Heart left ventricle (tissue), 16 donors: ENCODE measurements around the gene RPS6KB2. TPM values are rescaled to one million over a fixed set of nuclear protein-coding genes. Genes with fewer than 3 reads are reported as not detected.

ENCODE experiments used
- ATAC-seq, 4 donors: fragments of 200-7000 bp; cut with Tn5 transposase; one replicate each; pipeline ENCODE4 v1.9.1; 2020 to 2022; ENCODE audit warnings: moderate library complexity in 4 of 4, mild to moderate bottlenecking in 3 of 4, moderate number of reproducible peaks in 1 of 4
- DNase-seq, 5 donors: peaks; one replicate each; pipeline ENCODE4 v3.0.0-alpha.2; 2020
- H3K27ac ChIP-seq, 12 donors: fragments of 200-600 bp; sonication (generic) in 4 of 12; one replicate each; pipeline versions ENCODE4 v1.5.0 to v1.8.0; 2016 to 2022; ENCODE audit warnings: mild to moderate bottlenecking in 2 of 12
- H3K27me3 ChIP-seq, 9 donors: fragments of 200-600 bp; sonication (generic) in 2 of 9; one replicate each; pipeline versions ENCODE4 v1.5.1 to v1.8.0; 2016 to 2022; ENCODE audit warnings: mild to moderate bottlenecking in 3 of 9
- H3K36me3 ChIP-seq, 9 donors: fragments of 200-600 bp; sonication (generic) in 2 of 9; one replicate each; pipeline versions ENCODE4 v1.5.0 to v1.8.0; 2018 to 2022; ENCODE audit warnings: mild to moderate bottlenecking in 2 of 9
- H3K4me1 ChIP-seq, 12 donors: fragments of 200-600 bp; sonication (generic) in 4 of 12; one replicate each; pipeline versions ENCODE4 v1.5.0 to v1.8.0; 2016 to 2022; ENCODE audit warnings: mild to moderate bottlenecking in 3 of 12
- H3K4me3 ChIP-seq, 12 donors: fragments of 200-600 bp; sonication (generic) in 4 of 12; one replicate each; pipeline versions ENCODE4 v1.5.0 to v1.8.0; 2017 to 2022; ENCODE audit warnings: mild to moderate bottlenecking in 9 of 12, moderate library complexity in 4 of 12
- H3K9me3 ChIP-seq, 12 donors: fragments of 200-600 bp; sonication (generic) in 4 of 12; one replicate each; pipeline versions ENCODE4 v1.5.0 to v1.8.0; 2016 to 2022; ENCODE audit warnings: mild to moderate bottlenecking in 1 of 12
- CTCF ChIP-seq, 12 donors: fragments of 200-600 bp; sonication (generic) in 4 of 12; IDR thresholded peaks; one replicate each; pipeline versions ENCODE4 v1.5.0 to v1.8.0; 2018 to 2022; ENCODE audit warnings: antibody characterized with exemption in 12 of 12, mild to moderate bottlenecking in 5 of 12
- POLR2A ChIP-seq, 2 donors: fragments of 450-650 bp; IDR thresholded peaks; one replicate each; pipeline ENCODE4 v1.6.1; 2017; ENCODE audit warnings: antibody characterized with exemption in 2 of 2, mild to moderate bottlenecking in 2 of 2, moderate library complexity in 2 of 2
- WGBS, 4 donors: extraction: QIAGEN DNeasy Blood & Tissue Kit in 2 of 4; methylation state at CpG; one replicate each; pipeline versions ENCODE4 v1.1.5 to v1.1.7; 2013 to 2018; 5-methylcytosine and 5-hydroxymethylcytosine counted together
- intact Hi-C, 10 donors: fragments of 100-400 bp; cut with DNase I; formaldehyde crosslinking; loops; one replicate each; pipeline versions ENCODE4 v1.11.1 to v1.14.2; 2022
- polyA plus RNA-seq, 2 donors: library from polyadenylated mRNA; stranded (reverse); fragments of 200-250 nt; gene quantifications; one replicate each; pipeline ENCODE4 v1.2.3, GENCODE V29; 2013
- total RNA-seq, 9 donors: library from RNA; depleted of rRNA in 2 of 9; stranded (reverse); fragments of >200 nt in 2 of 9; fragmentation: NEBNext Ultra II Directional in 3 of 9; extraction: Animal tissue kit (Norgen Biotek cat#: 25700) in 3 of 9; gene quantifications; one replicate each; pipeline versions ENCODE4 v1.1.0 to v1.2.4, GENCODE V29; 2016 to 2023
- donor health status: ischemic (EF 13 %, LVEDD 7.1; RV severe dilation, severe dysfunction).
- donor health status: healthy with polysubstance abuse.
- donor health status: DM: no; HTN: yes; CAD: no.
- donor health status: DM: no; HTN: no; CAD: no.
- donor health status: ischemic (EF 25% LVEDD 6.9; RV normal size, moderate dysfunction).
- donor health status: ischemic (EF 25% LVEDD 5.7; RV mildly dilated, moderate dysfunction).
- donor health status: healthy.
- donor health status: DM: yes; HTN: yes; CAD: no.
- donor health status: ischemic (EF 35%, LVEDD 5.7; RV mildly dilated, moderate dysfunction).
- donor health status: nonischemic (EF 11% LVEDD 7.7; RV severe dilation, severe dysfunction).
- donor health status: DM: yes; HTN: yes; CAD: no.
- donor health status: PGD.
- donor health status: ischemic (EF 29% LVEDD 5.4; RV normal size, mild dysfunction).
- donor health status: nonischemic (EF 23%, LVEDD 6.1; RV moderate dilation, normal function).

The RPS6KB2 gene
- total and polyA plus RNA-seq, 11 donors = 19.3 to 36.0 (median 26.0) TPM

- intact Hi-C loops = loop anchor here in 2 of 10 donors (2.0 to 5.0 kb wide), 2 partner anchors 22 to 90 kb away; partner anchors contain the start of genes PITPNM1 (in 1 of the 2) and RAD9A (in 1 of the 2)
- Histone ChIP-seq H3K4me1 (peaks cover 5 to 44% (median 25%) of the 10 kb centered on the region in 12 donors), H3K36me3 (peaks cover 0 to 10% (median 7%) of the 10 kb centered on the region in 9 donors), H3K4me3 (peak overlapping the region; percentile 41 to 72 (median 60)), H3K27me3 (peaks cover 0 to 3% (median 0%) of the 10 kb centered on the region in 9 donors), H3K9me3 (no peaks in the 10 kb centered on the region), H3K27ac (peak overlapping the region; percentile 21 to 91 (median 85))
- TF ChIP-seq POLR2A (IDR thresholded peaks at IDR 0.05) (no peak), CTCF (IDR thresholded peaks at IDR 0.05) (no peak)
- ATAC-seq (peak in 2 of 4 donors; percentile 13 to 23), DNase-seq (peak in 1 of 5 donors; percentile 62)
- WGBS, 4 donors = 51 to 55% (median 54%) methylated on average over 19 of the region's 19 CpGs
Measured at GRCh38 chr11:67482275-67482826, 54.1 kb downstream of the RPS6KB2 start.

GRCh38 chr11:67482827-67483798 is 54.8 kb downstream of the RPS6KB2 start, which contains the start of gene AIP:
TSS of gene AIP (plus strand) at chr11:67483026. CDS start at chr11:67483159, 133 bp downstream.
- intact Hi-C loops = loop anchor here in 2 of 10 donors (2.0 to 5.0 kb wide), 2 partner anchors 22 to 91 kb away; partner anchors contain the start of genes PITPNM1 (in 1 of the 2) and RAD9A (in 1 of the 2)
- Histone ChIP-seq H3K4me1 (peaks cover 5 to 44% (median 25%) of the 10 kb centered on the region in 12 donors), H3K4me3 (peak within 1 kb of the TSS; percentile 41 to 72 (median 60)), H3K36me3 (peaks cover 0 to 18% (median 14%) of the 10 kb centered on the region in 9 donors), H3K27ac (peak within 1 kb of the TSS; percentile 21 to 91 (median 85)), H3K9me3 (no peaks in the 10 kb centered on the region), H3K27me3 (peaks cover 0 to 3% (median 0%) of the 10 kb centered on the region in 9 donors)
- ATAC-seq (peak; percentile 96 to 99 (median 99)), DNase-seq (peak; percentile 97 to 98 (median 98))
- 9 to 11% (median 10%) methylated on average over 53 to 60 of the region's 60 CpGs for WGBS, 4 donors
- TF ChIP-seq POLR2A (IDR thresholded peaks at IDR 0.05) (peak in 1 of 2 donors; percentile 64), CTCF (IDR thresholded peaks at IDR 0.05) (peak in 3 of 12 donors; percentile 11 to 37 (median 34))

- TF ChIP-seq POLR2A (IDR thresholded peaks at IDR 0.05) (no peak), CTCF (IDR thresholded peaks at IDR 0.05) (no peak)
- peaks cover 0 to 3% (median 0%) of the 10 kb centered on the region in 9 donors for H3K27me3 ChIP-seq
- no peaks in the 10 kb centered on the region for H3K9me3 ChIP-seq
- 88 to 91% (median 90%) methylated on average over 16 of the region's 16 CpGs for WGBS, 4 donors
- peak overlapping the region in 5 of 12 donors; percentile 80 to 88 (median 85) for H3K27ac ChIP-seq
- H3K4me3 ChIP-seq = peak overlapping the region in 9 of 12 donors; percentile 53 to 72 (median 65)
- intact Hi-C loops = loop anchor here in 2 of 10 donors (2.0 to 5.0 kb wide), 2 partner anchors 21 to 92 kb away; partner anchors contain the start of genes PITPNM1 (in 1 of the 2) and RAD9A (in 1 of the 2)
- no peak for ATAC-seq
- H3K4me1 ChIP-seq = peaks cover 5 to 44% (median 25%) of the 10 kb centered on the region in 12 donors
- peaks cover 0 to 21% (median 16%) of the 10 kb centered on the region in 9 donors for H3K36me3 ChIP-seq
- peak in 1 of 5 donors; percentile 63 for DNase-seq
Measured at GRCh38 chr11:67483831-67484665, 55.8 kb downstream of the RPS6KB2 start.
